Muscle of leg (tissue), 11 donors: ENCODE data around the gene SPTBN2. TPM values are rescaled to one million over a fixed set of nuclear protein-coding genes. Genes with fewer than 3 reads are reported as not detected.

Experiments
- DNase-seq: peaks from one replicate; pipeline ENCODE4 v3.0.0; 2013
- H3K27ac ChIP-seq: one replicate; pipeline ENCODE4 v1.5.1; 2013; ENCODE audit warnings: mild to moderate bottlenecking, low read length, control low read depth
- H3K27me3 ChIP-seq: one replicate; pipeline ENCODE4 v1.6.1; 2013; ENCODE audit warnings: low read length; ENCODE audit not compliant: control insufficient read depth, insufficient read depth
- H3K36me3 ChIP-seq: one replicate; pipeline ENCODE4 v1.6.1; 2013; ENCODE audit warnings: low read length; ENCODE audit not compliant: control insufficient read depth, insufficient read depth
- H3K4me1 ChIP-seq: one replicate; pipeline ENCODE4 v1.6.1; 2013; ENCODE audit warnings: low read length; ENCODE audit not compliant: control insufficient read depth, insufficient read depth
- H3K4me3 ChIP-seq: one replicate; pipeline ENCODE4 v1.5.1; 2013; ENCODE audit warnings: low read length, control low read depth
- H3K9me3 ChIP-seq: replicated peaks from 2 replicates; pipeline ENCODE4 v1.6.1; 2013; ENCODE audit warnings: low read depth, low read length; ENCODE audit not compliant: control insufficient read depth
- WGBS: methylation state at CpG from one replicate; pipeline ENCODE4 v1.1.5; 2013; ENCODE audit warnings: missing lambda C conversion rate; ENCODE audit not compliant: insufficient coverage; 5-methylcytosine and 5-hydroxymethylcytosine counted together
- polyA plus RNA-seq, 8 donors: library from polyadenylated mRNA; unstranded; fragments of 120-200 nt; gene quantifications; one replicate each; pipeline versions ENCODE4 v1.2.1 to v1.2.3, GENCODE V29; 2013; ENCODE audit warnings: inconsistent platforms in 1 of 8, low replicate concordance in 1 of 8; ENCODE audit not compliant: insufficient read length in 8 of 8, insufficient read depth in 1 of 8
- total RNA-seq: library from RNA; stranded (reverse); fragments of 120-200 nt; gene quantifications from one replicate; pipeline ENCODE4 v1.2.4, GENCODE V29; 2013

The SPTBN2 gene
- total and polyA plus RNA-seq, 9 donors: 8.6 to 19.0 (median 16.2) TPM

- Histone ChIP-seq H3K9me3 (peaks cover 1% of the 10 kb centered on the region), H3K27me3 (no peaks in the 10 kb centered on the region), H3K4me1 (no peaks in the 10 kb centered on the region), H3K36me3 (peaks cover 7% of the 10 kb centered on the region), H3K27ac (no peak overlapping the region), H3K4me3 (no peak overlapping the region)
- DNase-seq: no peak
- 91% methylated on average over 46 of the region's 46 CpGs for WGBS
Measured at GRCh38 chr11:66704659-66705360, 24.2 kb downstream of the SPTBN2 start.

- Histone ChIP-seq H3K4me3 (no peak overlapping the region), H3K4me1 (no peaks in the 10 kb centered on the region), H3K9me3 (peaks cover 6% of the 10 kb centered on the region), H3K27ac (no peak overlapping the region), H3K36me3 (peaks cover 18% of the 10 kb centered on the region), H3K27me3 (no peaks in the 10 kb centered on the region)
- DNase-seq: no peak
- 87% methylated on average over 2 of the region's 10 CpGs for WGBS
Measured at GRCh38 chr11:66701432-66702240, 27.4 kb downstream of the SPTBN2 start.

DNA sequence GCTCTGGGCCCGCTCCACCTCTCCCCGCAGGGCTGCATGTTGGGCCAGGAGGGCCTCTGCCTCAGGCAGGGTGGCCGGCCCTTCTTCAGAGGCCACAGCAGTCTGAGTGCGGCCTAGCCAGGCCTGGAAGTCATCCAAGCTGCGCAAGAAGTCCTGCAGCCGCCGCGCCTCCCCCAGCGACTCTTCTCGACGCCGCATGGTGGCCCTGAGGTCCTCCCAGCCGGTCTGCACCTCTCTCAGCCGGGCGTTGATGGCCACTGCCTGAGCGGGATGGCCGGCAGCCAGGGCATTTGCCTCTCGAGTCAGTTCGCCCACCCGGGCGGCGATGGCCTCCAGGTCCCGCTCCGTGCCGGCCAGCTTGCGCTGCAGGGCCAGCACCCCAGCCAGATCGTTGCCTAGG, 28.3 kb downstream of the SPTBN2 start:
- Histone ChIP-seq H3K27me3 (no peaks in the 10 kb centered on the region), H3K9me3 (peaks cover 6% of the 10 kb centered on the region), H3K27ac (no peak overlapping the region), H3K4me3 (no peak overlapping the region), H3K36me3 (peaks cover 18% of the 10 kb centered on the region), H3K4me1 (no peaks in the 10 kb centered on the region)
- no peak for DNase-seq
- WGBS: 94% methylated on average over 27 of the region's 27 CpGs

GRCh38 chr11:66700337-66700736, 28.7 kb downstream of the SPTBN2 start:
- H3K36me3 ChIP-seq: peaks cover 18% of the 10 kb centered on the region
- no peaks in the 10 kb centered on the region for H3K4me1 ChIP-seq
- H3K27ac ChIP-seq: no peak overlapping the region
- H3K9me3 ChIP-seq: peaks cover 6% of the 10 kb centered on the region
- H3K4me3 ChIP-seq: no peak overlapping the region
- no peaks in the 10 kb centered on the region for H3K27me3 ChIP-seq
- 91% methylated on average over 15 of the region's 15 CpGs for WGBS
- no peak for DNase-seq

DNA sequence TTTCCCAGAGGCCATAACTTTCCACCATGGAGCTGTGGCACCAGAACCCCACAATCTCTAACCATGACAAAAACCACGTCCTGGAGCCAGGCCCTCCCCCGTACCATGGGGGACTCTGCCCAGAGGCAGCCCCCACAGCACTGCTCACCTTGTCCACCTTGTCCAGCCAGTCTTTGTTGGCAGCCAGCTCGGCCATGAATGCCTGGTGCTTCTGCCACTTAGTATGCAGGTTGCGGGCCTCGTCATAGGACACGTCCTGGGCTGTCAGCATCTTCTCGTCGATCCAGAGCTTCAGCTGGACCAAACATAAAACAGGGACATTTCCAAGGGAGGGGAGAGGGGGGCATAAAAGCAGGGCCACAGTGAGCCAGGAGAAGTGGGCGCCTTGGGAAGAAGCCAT, 30.5 kb downstream of the SPTBN2 start:
- H3K27ac ChIP-seq: no peak overlapping the region
- no peak for DNase-seq
- 91% methylated on average over 9 of the region's 9 CpGs for WGBS
- no peaks in the 10 kb centered on the region for H3K4me1 ChIP-seq
- peaks cover 18% of the 10 kb centered on the region for H3K36me3 ChIP-seq
- H3K4me3 ChIP-seq: no peak overlapping the region
- H3K27me3 ChIP-seq: no peaks in the 10 kb centered on the region
- peaks cover 6% of the 10 kb centered on the region for H3K9me3 ChIP-seq

GRCh38 chr11:66697988-66698387, 31.0 kb downstream of the SPTBN2 start:
- Histone ChIP-seq H3K9me3 (peaks cover 6% of the 10 kb centered on the region), H3K4me3 (no peak overlapping the region), H3K36me3 (peaks cover 20% of the 10 kb centered on the region), H3K27me3 (no peaks in the 10 kb centered on the region), H3K27ac (no peak overlapping the region), H3K4me1 (no peaks in the 10 kb centered on the region)
- 88% methylated on average over 4 of the region's 6 CpGs for whole genome bisulfite sequencing
- DNase-seq: no peak

DNA sequence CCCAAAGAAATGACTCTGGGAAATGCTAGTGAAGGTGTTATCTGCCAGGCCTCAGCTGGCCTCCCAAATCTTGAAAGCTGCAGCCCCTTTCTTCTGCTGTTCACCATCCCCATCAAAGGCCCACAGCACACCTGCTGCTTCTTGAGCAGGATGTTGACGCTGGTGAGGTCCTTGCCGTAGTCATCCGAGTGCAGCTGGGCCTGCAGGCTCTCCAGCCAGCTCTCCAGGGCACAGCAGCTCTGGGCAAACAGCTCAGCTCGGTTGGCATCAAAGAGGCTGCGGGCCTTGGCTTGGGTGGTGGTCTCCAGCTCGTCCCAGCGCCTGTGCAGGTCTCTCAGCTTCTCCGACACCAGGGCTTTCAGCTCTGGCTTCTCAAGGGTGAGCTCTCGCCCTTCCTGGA, 32.9 kb downstream of the SPTBN2 start:
- Histone ChIP-seq H3K36me3 (peaks cover 20% of the 10 kb centered on the region), H3K4me3 (no peak overlapping the region), H3K27ac (no peak overlapping the region), H3K9me3 (peaks cover 6% of the 10 kb centered on the region), H3K27me3 (no peaks in the 10 kb centered on the region), H3K4me1 (no peaks in the 10 kb centered on the region)
- 95% methylated on average over 9 of the region's 9 CpGs for WGBS
- no peak for DNase-seq

DNA sequence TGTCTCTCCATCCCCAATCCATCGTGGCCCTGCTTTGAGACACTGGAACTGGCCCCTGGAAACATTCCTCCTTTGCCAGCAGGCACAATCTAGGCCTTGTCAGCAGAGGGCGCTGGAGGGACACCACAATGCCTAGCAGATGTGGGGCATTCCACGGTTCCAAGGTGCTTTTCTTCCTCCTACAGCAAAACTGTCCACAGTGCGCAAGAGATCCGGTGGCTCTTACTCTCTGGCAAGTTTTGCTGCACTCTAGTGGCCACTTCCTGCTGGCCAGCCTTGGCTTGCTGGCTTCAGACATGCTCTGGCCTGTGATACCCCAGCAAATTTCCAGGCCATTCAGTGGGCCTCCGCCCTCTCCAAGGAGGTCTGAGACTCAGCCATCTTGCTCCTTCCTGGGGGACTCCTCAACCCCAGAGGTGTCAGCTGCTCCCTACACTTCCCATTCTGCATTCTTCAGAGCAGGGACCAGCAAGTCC, 34.2 kb downstream of the SPTBN2 start:
- no peak overlapping the region for H3K27ac ChIP-seq
- no peaks in the 10 kb centered on the region for H3K4me1 ChIP-seq
- peak; percentile 91 for DNase-seq
- H3K4me3 ChIP-seq: no peak overlapping the region
- H3K36me3 ChIP-seq: peaks cover 18% of the 10 kb centered on the region
- WGBS: 17% methylated on average over 6 of the region's 6 CpGs
- no peaks in the 10 kb centered on the region for H3K27me3 ChIP-seq
- peaks cover 5% of the 10 kb centered on the region for H3K9me3 ChIP-seq

GRCh38 chr11:66694056-66694410, 35.0 kb downstream of the SPTBN2 start:
- Histone ChIP-seq H3K4me1 (peaks cover 1% of the 10 kb centered on the region), H3K36me3 (peaks cover 11% of the 10 kb centered on the region), H3K27ac (no peak overlapping the region), H3K9me3 (no peaks in the 10 kb centered on the region), H3K27me3 (no peaks in the 10 kb centered on the region), H3K4me3 (no peak overlapping the region)
- DNase-seq: no peak
- 87% methylated on average over 13 of the region's 13 CpGs for WGBS

DNA sequence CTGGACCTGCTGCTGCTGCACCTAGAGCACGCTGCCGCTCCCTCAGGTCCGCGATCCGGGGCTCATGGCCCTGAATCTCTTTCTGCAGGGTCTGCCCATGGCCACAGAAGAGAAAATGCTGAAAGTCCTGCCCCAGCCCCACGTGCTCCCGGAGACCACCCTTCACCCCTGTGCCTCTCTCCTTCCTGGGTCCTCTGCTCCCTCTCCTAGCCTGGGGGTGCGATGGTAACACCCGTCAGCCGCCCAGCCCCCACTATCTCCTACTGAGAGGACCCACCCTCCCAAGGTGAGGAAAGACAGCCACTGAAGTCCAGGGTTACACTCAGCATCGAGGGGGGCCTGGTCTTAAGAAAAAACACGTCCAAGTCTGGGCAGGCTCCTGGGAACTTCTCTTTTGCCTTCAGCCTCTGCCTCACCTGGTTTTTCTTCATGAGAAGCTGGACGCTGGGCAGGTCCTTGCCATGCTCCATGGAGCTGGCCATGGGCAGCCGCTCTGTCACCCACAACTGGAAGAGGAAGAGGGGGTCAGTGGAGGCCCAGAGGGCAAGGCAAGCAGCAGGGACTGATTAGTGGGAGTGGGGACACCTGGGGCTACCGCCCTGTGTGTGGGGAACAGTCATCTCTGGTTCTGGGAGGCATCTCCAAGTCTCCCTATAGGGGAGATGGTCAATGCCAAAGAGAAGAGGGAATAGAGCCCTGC, 35.5 kb downstream of the SPTBN2 start:
- Histone ChIP-seq H3K9me3 (no peaks in the 10 kb centered on the region), H3K27me3 (no peaks in the 10 kb centered on the region), H3K4me1 (peaks cover 6% of the 10 kb centered on the region), H3K4me3 (no peak overlapping the region), H3K27ac (no peak overlapping the region), H3K36me3 (peaks cover 7% of the 10 kb centered on the region)
- 91% methylated on average over 14 of the region's 15 CpGs for WGBS
- no peak for DNase-seq
